Fibroblast of mammary gland (primary cell): Measurements from ENCODE around the gene SULT2B1.

Source experiments
- DNase-seq: peaks from one replicate; pipeline ENCODE4 v3.0.0-alpha.2; 2010; ENCODE audit warnings: low read depth
- H3K4me3 ChIP-seq: 2 replicates; pipeline ENCODE4 v1.5.1; 2011; ENCODE audit warnings: low read depth, mild to moderate bottlenecking, low read length, moderate library complexity; ENCODE audit not compliant: control insufficient read depth
- TF ChIP-seq, protein P1 (sequence below): conservative IDR thresholded peaks from 2 replicates; pipeline ENCODE4 v1.5.1; 2011; ENCODE audit warnings: low read depth, low read length, inconsistent platforms; ENCODE audit not compliant: control insufficient read depth, insufficient read depth

Gene SULT2B1

DNA sequence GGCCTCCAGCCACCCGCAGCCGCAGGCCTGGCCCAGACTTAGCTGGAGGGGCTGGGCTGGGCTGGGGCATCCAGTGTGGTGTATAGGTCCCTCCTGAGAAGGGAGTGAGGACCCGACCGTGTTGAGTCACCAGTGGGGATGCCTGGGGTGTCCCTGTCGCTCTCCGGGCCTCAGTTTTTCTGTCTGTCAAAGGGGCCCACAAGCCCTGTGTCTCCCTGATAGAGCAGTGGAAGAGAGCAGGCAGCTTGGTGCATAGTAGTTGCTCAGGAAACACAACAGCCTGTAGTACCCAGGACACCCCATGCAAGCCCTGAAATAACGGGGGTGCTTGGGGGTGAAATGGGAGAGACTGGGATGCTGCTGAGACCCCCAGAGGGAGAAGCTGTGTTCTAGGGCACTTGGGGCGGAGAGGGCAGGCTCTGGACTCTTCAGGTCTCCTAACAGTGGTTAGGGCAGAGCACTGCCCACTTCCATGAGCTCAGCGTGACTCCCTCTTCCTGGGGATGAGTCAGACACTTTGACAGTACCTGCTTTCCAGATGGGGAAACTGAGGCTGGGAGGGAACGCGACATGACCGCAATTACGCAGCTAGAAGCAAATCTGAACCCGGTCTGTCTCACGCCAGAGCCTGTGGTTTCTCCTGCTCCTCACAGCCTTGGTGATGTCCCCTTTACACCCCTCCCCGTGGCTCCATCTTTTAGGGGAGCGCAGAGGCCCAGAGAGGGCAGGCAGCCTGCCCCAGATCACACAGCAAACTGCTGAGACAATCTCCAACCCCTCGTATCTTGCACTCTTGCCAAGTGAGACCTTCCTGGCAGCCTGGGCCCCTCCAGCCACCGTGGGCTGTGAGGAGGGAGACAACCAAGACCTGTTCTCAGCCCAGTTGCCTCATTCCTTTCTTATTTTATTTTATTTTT lies 692 bp downstream of the SULT2B1 start:
- DNase-seq = peak; percentile 12
- TF ChIP-seq, protein P1, sequence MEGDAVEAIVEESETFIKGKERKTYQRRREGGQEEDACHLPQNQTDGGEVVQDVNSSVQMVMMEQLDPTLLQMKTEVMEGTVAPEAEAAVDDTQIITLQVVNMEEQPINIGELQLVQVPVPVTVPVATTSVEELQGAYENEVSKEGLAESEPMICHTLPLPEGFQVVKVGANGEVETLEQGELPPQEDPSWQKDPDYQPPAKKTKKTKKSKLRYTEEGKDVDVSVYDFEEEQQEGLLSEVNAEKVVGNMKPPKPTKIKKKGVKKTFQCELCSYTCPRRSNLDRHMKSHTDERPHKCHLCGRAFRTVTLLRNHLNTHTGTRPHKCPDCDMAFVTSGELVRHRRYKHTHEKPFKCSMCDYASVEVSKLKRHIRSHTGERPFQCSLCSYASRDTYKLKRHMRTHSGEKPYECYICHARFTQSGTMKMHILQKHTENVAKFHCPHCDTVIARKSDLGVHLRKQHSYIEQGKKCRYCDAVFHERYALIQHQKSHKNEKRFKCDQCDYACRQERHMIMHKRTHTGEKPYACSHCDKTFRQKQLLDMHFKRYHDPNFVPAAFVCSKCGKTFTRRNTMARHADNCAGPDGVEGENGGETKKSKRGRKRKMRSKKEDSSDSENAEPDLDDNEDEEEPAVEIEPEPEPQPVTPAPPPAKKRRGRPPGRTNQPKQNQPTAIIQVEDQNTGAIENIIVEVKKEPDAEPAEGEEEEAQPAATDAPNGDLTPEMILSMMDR = no peak
- no peak overlapping the region for H3K4me3 ChIP-seq

DNA sequence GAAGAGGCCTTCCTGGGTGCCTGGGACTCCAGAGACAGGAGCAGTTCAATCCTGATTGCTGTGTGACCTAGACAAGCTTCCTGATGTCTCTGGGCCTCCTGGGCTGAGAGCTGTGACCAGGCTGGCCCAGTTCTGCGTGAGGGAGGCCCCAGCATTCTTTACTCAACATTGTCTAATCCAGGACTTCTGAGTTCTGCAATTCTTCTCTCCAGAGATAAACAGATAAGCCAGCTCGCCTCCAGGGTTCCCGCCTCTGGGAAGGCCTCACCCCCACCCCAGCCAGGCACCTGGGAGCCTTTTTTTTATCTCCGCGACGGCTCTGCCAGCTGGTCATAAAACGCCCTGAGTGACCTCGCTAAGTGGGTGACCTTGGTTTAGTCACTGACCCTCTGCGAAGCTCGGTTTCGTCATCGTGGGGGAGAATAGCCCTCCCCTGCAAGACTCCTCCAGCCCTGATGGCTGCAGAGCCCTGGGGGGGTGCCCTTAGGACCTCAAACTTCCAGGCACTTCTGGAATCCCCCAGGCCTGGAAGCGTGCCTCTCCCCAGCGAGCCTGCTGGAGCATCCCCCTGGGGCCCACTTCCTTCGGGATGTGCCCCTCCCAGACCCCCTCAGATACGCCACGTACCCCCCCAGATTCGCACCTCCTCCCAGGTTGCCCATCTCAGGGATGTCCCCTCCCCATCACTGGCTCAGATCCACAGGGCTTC lies 1.9 kb downstream of the SULT2B1 start:
- TF ChIP-seq, protein P1 = no peak
- no peak overlapping the region for H3K4me3 ChIP-seq
- DNase-seq = peak; percentile 87

DNA sequence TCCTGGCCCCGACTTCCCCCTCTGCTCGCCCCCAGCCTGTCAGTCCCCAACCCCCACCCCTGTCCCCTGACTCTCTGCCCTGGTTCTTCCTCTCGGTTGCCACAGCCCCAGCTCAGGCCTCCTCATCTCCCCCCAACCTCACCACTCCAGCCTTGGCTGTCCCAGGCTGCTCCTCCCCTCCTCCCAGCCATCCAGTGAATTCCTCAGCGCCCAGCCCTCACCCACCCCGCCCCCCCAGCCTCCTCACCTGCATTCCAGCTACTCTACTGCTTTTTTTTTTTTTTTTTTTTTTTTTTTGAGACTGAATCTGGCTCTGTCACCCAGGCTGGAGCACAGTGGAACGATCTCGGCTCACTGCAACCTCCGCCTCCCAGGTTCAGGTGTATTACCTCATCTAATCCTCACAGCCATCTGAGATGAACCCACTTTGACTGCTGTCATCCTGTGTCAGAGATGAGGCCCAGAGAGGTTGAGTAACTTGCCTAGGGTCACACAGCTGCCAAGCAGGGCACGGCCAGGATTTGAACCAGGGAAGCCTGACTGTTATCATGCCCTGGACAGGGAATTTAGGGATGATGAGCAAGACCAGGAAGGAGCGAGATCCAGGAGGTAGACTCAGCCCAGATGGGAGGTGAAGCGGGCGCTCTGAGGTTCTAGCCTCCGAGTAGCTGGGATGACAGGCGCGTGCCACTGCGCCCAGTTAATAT lies 2.6 kb downstream of the SULT2B1 start:
- TF ChIP-seq, protein P1 = no peak
- no peak for DNase-seq
- H3K4me3 ChIP-seq = no peak overlapping the region

DNA sequence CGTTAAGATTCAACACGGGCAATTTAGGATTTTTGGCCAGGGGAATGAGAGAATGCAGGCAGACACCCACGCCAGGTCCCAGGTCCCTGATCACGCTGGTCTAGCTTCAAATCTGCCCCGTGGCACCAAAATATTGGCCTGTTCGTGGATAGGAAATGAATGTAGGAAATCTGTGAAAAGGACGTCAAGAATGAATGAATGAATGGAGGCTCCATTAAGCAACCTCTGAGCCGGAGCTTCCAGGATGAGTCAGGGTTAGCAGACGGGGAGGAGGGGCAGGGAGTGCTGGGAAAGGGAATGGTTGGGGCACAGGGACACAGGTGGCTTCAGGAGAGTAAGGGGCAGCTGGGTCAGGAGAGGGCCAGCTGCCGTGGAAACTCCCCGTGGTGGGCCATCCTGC lies 4.2 kb downstream of the SULT2B1 start:
- TF ChIP-seq, protein P1 = no peak
- H3K4me3 ChIP-seq = no peak overlapping the region
- peak; percentile 71 for DNase-seq

DNA sequence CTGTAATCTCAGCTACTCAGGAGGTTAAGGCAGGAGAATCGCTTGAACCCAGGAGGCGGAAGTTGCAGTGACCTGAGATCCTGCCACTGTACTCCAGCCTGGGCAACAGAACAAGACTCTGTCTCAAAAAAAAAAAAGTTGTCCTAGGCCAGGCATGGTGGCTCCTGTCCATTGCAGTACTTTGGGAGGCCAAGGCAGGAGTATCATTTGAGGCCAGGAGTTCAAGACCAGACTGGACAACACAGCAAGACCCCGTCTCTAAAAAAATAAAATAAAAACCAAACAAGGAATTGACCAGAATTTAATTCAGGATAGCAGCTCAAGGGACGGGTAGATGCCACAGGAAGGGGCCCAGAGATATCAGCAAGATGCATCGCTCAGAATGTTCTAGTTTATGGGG lies 4.9 kb downstream of the SULT2B1 start:
- no peak for DNase-seq
- no peak overlapping the region for H3K4me3 ChIP-seq
- TF ChIP-seq, protein P1 = no peak

DNA sequence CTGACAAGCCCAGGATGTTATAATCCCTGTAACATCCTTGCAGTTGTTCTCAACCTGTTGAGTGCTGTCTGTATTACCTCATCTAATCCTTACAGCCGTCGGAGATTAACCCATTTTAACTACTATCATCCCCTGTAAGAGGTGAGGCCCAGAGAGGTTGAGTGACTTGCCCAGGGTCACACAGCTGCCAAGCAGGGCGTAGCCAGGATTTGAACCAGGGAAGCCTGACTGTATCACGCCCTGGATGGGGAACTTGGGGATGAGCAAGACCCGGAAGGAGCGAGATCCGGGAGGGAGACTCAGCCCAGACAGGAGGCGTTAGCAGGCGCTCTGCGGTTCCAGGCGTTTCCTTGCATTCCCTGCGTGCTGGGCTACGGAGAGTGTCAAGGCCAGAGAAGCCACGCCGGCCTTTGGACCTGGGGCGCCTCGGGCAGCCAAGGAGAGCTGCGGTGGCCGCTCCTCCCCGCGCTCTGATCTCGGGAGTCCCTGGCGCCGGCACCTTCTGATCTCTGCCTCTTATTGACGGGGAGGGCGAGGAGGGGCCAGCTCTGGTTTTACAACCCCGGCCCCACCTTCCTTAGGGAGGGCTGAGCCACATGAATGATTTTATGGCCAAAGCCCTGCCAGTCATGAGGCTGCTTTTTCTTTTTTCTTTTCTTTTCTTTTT lies 6.2 kb downstream of the SULT2B1 start:
- TF ChIP-seq, protein P1 = no peak
- DNase-seq = peak; percentile 80
- H3K4me3 ChIP-seq = no peak overlapping the region
